SU-DHL-6 (cell line): ENCODE results near the gene EFEMP1.

ENCODE experiments used
- EZH2phosphoT487 ChIP-seq: fragments of 200-600 bp; sonication (generic), shearing (Covaris generic); conservative IDR thresholded peaks from 2 replicates; pipeline ENCODE4 v1.6.1; 2018; ENCODE audit warnings: mild to moderate bottlenecking, antibody characterized with exemption, low read length, moderate library complexity, mixed read lengths
- TF ChIP-seq, protein P1 (sequence below): fragments of 200-600 bp; sonication (generic); IDR thresholded peaks from one replicate; pipeline ENCODE4 v1.5.1; 2017; ENCODE audit warnings: antibody characterized with exemption, mild to moderate bottlenecking, low read length, moderate library complexity; ENCODE audit not compliant: insufficient read depth, poor library complexity, severe bottlenecking

DNA sequence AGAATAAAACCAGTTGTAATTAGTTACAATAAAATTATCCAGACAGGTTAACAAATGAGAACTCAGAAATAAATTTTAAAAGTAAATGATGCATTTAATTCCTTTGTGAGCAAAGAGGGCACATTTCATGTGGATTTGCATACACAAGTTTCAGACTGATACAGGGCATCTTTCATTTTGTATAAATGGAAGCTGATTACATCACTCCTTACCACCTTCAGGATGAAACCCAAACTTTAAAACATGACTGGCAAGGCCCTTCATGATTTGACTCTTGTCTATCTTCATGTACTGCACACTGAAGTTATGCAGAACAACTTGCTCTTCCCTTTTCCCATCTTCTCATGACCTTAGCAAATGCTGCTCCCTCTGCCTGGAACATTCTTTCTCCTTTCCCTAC, 26.9 kb downstream of the EFEMP1 start:
- TF ChIP-seq, protein P1, sequence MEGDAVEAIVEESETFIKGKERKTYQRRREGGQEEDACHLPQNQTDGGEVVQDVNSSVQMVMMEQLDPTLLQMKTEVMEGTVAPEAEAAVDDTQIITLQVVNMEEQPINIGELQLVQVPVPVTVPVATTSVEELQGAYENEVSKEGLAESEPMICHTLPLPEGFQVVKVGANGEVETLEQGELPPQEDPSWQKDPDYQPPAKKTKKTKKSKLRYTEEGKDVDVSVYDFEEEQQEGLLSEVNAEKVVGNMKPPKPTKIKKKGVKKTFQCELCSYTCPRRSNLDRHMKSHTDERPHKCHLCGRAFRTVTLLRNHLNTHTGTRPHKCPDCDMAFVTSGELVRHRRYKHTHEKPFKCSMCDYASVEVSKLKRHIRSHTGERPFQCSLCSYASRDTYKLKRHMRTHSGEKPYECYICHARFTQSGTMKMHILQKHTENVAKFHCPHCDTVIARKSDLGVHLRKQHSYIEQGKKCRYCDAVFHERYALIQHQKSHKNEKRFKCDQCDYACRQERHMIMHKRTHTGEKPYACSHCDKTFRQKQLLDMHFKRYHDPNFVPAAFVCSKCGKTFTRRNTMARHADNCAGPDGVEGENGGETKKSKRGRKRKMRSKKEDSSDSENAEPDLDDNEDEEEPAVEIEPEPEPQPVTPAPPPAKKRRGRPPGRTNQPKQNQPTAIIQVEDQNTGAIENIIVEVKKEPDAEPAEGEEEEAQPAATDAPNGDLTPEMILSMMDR = no peak
- no peak for TF ChIP-seq EZH2phosphoT487
